Heart left ventricle (tissue), 16 donors: Measurements from ENCODE around the gene LRP1B. TPM values are rescaled to one million over a fixed set of nuclear protein-coding genes. Genes with fewer than 3 reads are reported as not detected.
"Not testable (repeated sequence)": the region's sequence is repeated elsewhere in the genome, so short reads cannot be mapped to it uniquely, and the experiment has no call there.

Source experiments
- ATAC-seq, 4 donors: fragments of 200-7000 bp; cut with Tn5 transposase; one replicate each; pipeline ENCODE4 v1.9.1; 2020 to 2022; ENCODE audit warnings: moderate library complexity in 4 of 4, mild to moderate bottlenecking in 3 of 4, moderate number of reproducible peaks in 1 of 4
- DNase-seq, 5 donors: peaks; one replicate each; pipeline ENCODE4 v3.0.0-alpha.2; 2020
- H3K27ac ChIP-seq, 12 donors: fragments of 200-600 bp; sonication (generic) in 4 of 12; one replicate each; pipeline versions ENCODE4 v1.5.0 to v1.8.0; 2016 to 2022; ENCODE audit warnings: mild to moderate bottlenecking in 2 of 12
- H3K27me3 ChIP-seq, 9 donors: fragments of 200-600 bp; sonication (generic) in 2 of 9; one replicate each; pipeline versions ENCODE4 v1.5.1 to v1.8.0; 2016 to 2022; ENCODE audit warnings: mild to moderate bottlenecking in 3 of 9
- H3K36me3 ChIP-seq, 9 donors: fragments of 200-600 bp; sonication (generic) in 2 of 9; one replicate each; pipeline versions ENCODE4 v1.5.0 to v1.8.0; 2018 to 2022; ENCODE audit warnings: mild to moderate bottlenecking in 2 of 9
- H3K4me1 ChIP-seq, 12 donors: fragments of 200-600 bp; sonication (generic) in 4 of 12; one replicate each; pipeline versions ENCODE4 v1.5.0 to v1.8.0; 2016 to 2022; ENCODE audit warnings: mild to moderate bottlenecking in 3 of 12
- H3K4me3 ChIP-seq, 12 donors: fragments of 200-600 bp; sonication (generic) in 4 of 12; one replicate each; pipeline versions ENCODE4 v1.5.0 to v1.8.0; 2017 to 2022; ENCODE audit warnings: mild to moderate bottlenecking in 9 of 12, moderate library complexity in 4 of 12
- H3K9me3 ChIP-seq, 12 donors: fragments of 200-600 bp; sonication (generic) in 4 of 12; one replicate each; pipeline versions ENCODE4 v1.5.0 to v1.8.0; 2016 to 2022; ENCODE audit warnings: mild to moderate bottlenecking in 1 of 12
- CTCF ChIP-seq, 12 donors: fragments of 200-600 bp; sonication (generic) in 4 of 12; IDR thresholded peaks; one replicate each; pipeline versions ENCODE4 v1.5.0 to v1.8.0; 2018 to 2022; ENCODE audit warnings: antibody characterized with exemption in 12 of 12, mild to moderate bottlenecking in 5 of 12
- POLR2A ChIP-seq, 2 donors: fragments of 450-650 bp; IDR thresholded peaks; one replicate each; pipeline ENCODE4 v1.6.1; 2017; ENCODE audit warnings: antibody characterized with exemption in 2 of 2, mild to moderate bottlenecking in 2 of 2, moderate library complexity in 2 of 2
- WGBS, 4 donors: extraction: QIAGEN DNeasy Blood & Tissue Kit in 2 of 4; methylation state at CpG; one replicate each; pipeline versions ENCODE4 v1.1.5 to v1.1.7; 2013 to 2018; 5-methylcytosine and 5-hydroxymethylcytosine counted together
- intact Hi-C, 10 donors: fragments of 100-400 bp; cut with DNase I; formaldehyde crosslinking; loops; one replicate each; pipeline versions ENCODE4 v1.11.1 to v1.14.2; 2022
- polyA plus RNA-seq, 2 donors: library from polyadenylated mRNA; stranded (reverse); fragments of 200-250 nt; gene quantifications; one replicate each; pipeline ENCODE4 v1.2.3, GENCODE V29; 2013
- total RNA-seq, 9 donors: library from RNA; depleted of rRNA in 2 of 9; stranded (reverse); fragments of >200 nt in 2 of 9; fragmentation: NEBNext Ultra II Directional in 3 of 9; extraction: Animal tissue kit (Norgen Biotek cat#: 25700) in 3 of 9; gene quantifications; one replicate each; pipeline versions ENCODE4 v1.1.0 to v1.2.4, GENCODE V29; 2016 to 2023
- donor health status: ischemic (EF 13 %, LVEDD 7.1; RV severe dilation, severe dysfunction).
- donor health status: healthy with polysubstance abuse.
- donor health status: DM: no; HTN: yes; CAD: no.
- donor health status: DM: no; HTN: no; CAD: no.
- donor health status: ischemic (EF 25% LVEDD 6.9; RV normal size, moderate dysfunction).
- donor health status: ischemic (EF 25% LVEDD 5.7; RV mildly dilated, moderate dysfunction).
- donor health status: healthy.
- donor health status: DM: yes; HTN: yes; CAD: no.
- donor health status: ischemic (EF 35%, LVEDD 5.7; RV mildly dilated, moderate dysfunction).
- donor health status: nonischemic (EF 11% LVEDD 7.7; RV severe dilation, severe dysfunction).
- donor health status: DM: yes; HTN: yes; CAD: no.
- donor health status: PGD.
- donor health status: ischemic (EF 29% LVEDD 5.4; RV normal size, mild dysfunction).
- donor health status: nonischemic (EF 23%, LVEDD 6.1; RV moderate dilation, normal function).

LRP1B gene
- total and polyA plus RNA-seq, 11 donors: 0.01 to 0.19 (median 0.11) TPM; not detected in 2

- H3K4me1 ChIP-seq: no peaks in the 10 kb centered on the region
Measured at GRCh38 chr2:140416577-140416976, 1714.2 kb downstream of the LRP1B start.

GRCh38 chr2:140415035-140415434 lies 1715.8 kb downstream of the LRP1B start:
- H3K36me3 ChIP-seq, H3K27me3 ChIP-seq, H3K27ac ChIP-seq, H3K4me1 ChIP-seq, H3K9me3 ChIP-seq, DNase-seq, ATAC-seq, intact Hi-C loops, H3K4me3 ChIP-seq: not testable (repeated sequence)
- 42 to 67% (median 46%) methylated on average over 4 of the region's 4 CpGs for WGBS, 4 donors

More at GRCh38 chr2:140416577-140416976, 1714.2 kb downstream of the LRP1B start:
- Histone ChIP-seq H3K36me3 (no peaks in the 10 kb centered on the region), H3K27me3 (no peaks in the 10 kb centered on the region), H3K27ac (no peak overlapping the region), H3K4me3 (no peak overlapping the region), H3K9me3 (no peaks in the 10 kb centered on the region)
- ATAC-seq (no peak), DNase-seq (no peak)
- TF ChIP-seq CTCF (IDR thresholded peaks at IDR 0.05) (no peak), POLR2A (IDR thresholded peaks at IDR 0.05) (no peak)
- 53 to 80% (median 71%) methylated on average over 1 of the region's 1 CpG for WGBS, 4 donors
- intact Hi-C loops: no loop called here

GRCh38 chr2:140410695-140411094 lies 1720.1 kb downstream of the LRP1B start:
- ATAC-seq (no peak), DNase-seq (no peak)
- intact Hi-C loops: no loop called here
- no peak for TF ChIP-seq POLR2A (IDR thresholded peaks at IDR 0.05)
- no peak for TF ChIP-seq CTCF (IDR thresholded peaks at IDR 0.05)
- no peaks in the 10 kb centered on the region for H3K4me1 ChIP-seq
- no peak overlapping the region for H3K27ac ChIP-seq
- H3K4me3 ChIP-seq: no peak overlapping the region
- 61 to 83% (median 67%) methylated on average over 2 of the region's 2 CpGs for WGBS, 4 donors
- peaks cover 0 to 8% (median 0%) of the 10 kb centered on the region in 12 donors for H3K9me3 ChIP-seq
- H3K36me3 ChIP-seq: no peaks in the 10 kb centered on the region
- H3K27me3 ChIP-seq: no peaks in the 10 kb centered on the region

- Histone ChIP-seq H3K4me3 (no peak overlapping the region), H3K9me3 (peaks cover 0 to 33% (median 5%) of the 10 kb centered on the region in 12 donors), H3K27ac (no peak overlapping the region), H3K36me3 (no peaks in the 10 kb centered on the region), H3K27me3 (no peaks in the 10 kb centered on the region), H3K4me1 (no peaks in the 10 kb centered on the region)
- DNase-seq: no peak
- intact Hi-C loops: no loop called here
- WGBS, 4 donors: 77 to 93% (median 88%) methylated on average over 2 of the region's 2 CpGs
- TF ChIP-seq CTCF (IDR thresholded peaks at IDR 0.05) (no peak), POLR2A (IDR thresholded peaks at IDR 0.05) (no peak)
- no peak for ATAC-seq
Measured at GRCh38 chr2:140401056-140401455, 1729.8 kb downstream of the LRP1B start.

GRCh38 chr2:140392824-140393223 lies 1738.0 kb downstream of the LRP1B start:
- no peaks in the 10 kb centered on the region for H3K27me3 ChIP-seq
- no peaks in the 10 kb centered on the region for H3K4me1 ChIP-seq
- no peaks in the 10 kb centered on the region for H3K36me3 ChIP-seq
- DNase-seq (no peak), ATAC-seq (no peak)
- H3K4me3 ChIP-seq: no peak overlapping the region
- intact Hi-C loops: no loop called here
- no peak for TF ChIP-seq CTCF (IDR thresholded peaks at IDR 0.05)
- no peak for TF ChIP-seq POLR2A (IDR thresholded peaks at IDR 0.05)
- no peaks in the 10 kb centered on the region for H3K9me3 ChIP-seq
- no peak overlapping the region for H3K27ac ChIP-seq
- WGBS, 4 donors: 56 to 64% (median 59%) methylated on average over 2 of the region's 2 CpGs
